22Rv1 (cell line): ENCODE measurements around the gene CEBPG.

Source experiments
- H3K27ac ChIP-seq: fragments of 450-650 bp; 2 replicates; pipeline ENCODE4 v1.5.1; 2017
- ZFX ChIP-seq: fragments of 450-650 bp; IDR thresholded peaks from 2 replicates; pipeline ENCODE4 v1.6.1; 2017; ENCODE audit warnings: antibody characterized with exemption, borderline replicate concordance
- TF ChIP-seq, protein P1 (sequence below): fragments of 450-650 bp; IDR thresholded peaks from 2 replicates; pipeline ENCODE4 v1.5.1; 2017; ENCODE audit warnings: mild to moderate bottlenecking

Gene CEBPG

GRCh38 chr19:33426621-33427361, 53.3 kb downstream of the CEBPG start:
- no peak for TF ChIP-seq ZFX
- TF ChIP-seq, protein P1, sequence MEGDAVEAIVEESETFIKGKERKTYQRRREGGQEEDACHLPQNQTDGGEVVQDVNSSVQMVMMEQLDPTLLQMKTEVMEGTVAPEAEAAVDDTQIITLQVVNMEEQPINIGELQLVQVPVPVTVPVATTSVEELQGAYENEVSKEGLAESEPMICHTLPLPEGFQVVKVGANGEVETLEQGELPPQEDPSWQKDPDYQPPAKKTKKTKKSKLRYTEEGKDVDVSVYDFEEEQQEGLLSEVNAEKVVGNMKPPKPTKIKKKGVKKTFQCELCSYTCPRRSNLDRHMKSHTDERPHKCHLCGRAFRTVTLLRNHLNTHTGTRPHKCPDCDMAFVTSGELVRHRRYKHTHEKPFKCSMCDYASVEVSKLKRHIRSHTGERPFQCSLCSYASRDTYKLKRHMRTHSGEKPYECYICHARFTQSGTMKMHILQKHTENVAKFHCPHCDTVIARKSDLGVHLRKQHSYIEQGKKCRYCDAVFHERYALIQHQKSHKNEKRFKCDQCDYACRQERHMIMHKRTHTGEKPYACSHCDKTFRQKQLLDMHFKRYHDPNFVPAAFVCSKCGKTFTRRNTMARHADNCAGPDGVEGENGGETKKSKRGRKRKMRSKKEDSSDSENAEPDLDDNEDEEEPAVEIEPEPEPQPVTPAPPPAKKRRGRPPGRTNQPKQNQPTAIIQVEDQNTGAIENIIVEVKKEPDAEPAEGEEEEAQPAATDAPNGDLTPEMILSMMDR = no peak
- H3K27ac ChIP-seq = no peak overlapping the region

DNA sequence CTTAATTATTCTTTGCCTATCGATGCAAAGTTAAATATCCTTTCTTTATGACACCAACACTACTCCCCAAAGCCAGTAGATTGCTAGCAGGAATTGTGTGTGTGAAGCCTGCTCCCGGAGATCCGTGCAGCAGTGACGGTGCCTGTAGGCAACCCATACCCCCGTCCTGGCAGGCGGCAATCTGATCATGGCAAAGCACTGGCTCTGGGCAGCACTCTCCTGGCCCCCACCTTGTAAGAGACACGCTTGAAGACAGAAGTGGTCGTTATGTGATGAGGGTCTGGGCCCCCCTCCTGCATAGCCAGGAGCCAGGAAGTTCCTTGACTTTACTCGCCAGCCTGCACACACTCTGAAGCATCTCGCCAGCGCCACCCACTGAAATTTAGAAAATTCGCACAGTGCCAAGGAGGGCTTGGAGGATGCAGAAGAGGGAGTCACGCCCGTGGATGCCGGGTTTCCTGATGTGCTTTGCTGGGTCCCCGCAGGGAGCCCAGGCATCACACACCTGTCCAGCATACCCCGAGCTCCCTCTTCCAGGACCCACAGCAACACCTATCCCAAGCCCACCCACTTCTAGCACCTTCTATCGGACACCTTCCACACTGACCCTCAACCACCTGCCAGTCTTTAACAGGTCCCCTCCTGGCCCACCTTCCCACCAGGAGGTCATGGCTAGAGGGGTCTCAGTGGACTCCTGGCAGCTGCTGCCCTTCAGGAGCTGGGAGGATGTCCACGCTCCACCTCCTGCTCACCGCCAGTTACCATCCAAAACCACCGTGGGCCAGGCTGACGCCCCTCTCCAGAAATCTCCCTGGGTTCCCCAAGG, 54.5 kb downstream of the CEBPG start:
- H3K27ac ChIP-seq = no peak overlapping the region
- no peak for TF ChIP-seq ZFX
- TF ChIP-seq, protein P1 = peak; percentile 21; the same call in 1 of the 2 replicates

GRCh38 chr19:33428627-33429125, 55.2 kb downstream of the CEBPG start:
- TF ChIP-seq, protein P1 = no peak
- no peak for TF ChIP-seq ZFX
- no peak overlapping the region for H3K27ac ChIP-seq

GRCh38 chr19:33429891-33430673, 56.6 kb downstream of the CEBPG start:
- no peak for TF ChIP-seq ZFX
- TF ChIP-seq, protein P1 = no peak
- no peak overlapping the region for H3K27ac ChIP-seq

- TF ChIP-seq, protein P1 = peak; percentile 96
- TF ChIP-seq ZFX = no peak
- no peak overlapping the region for H3K27ac ChIP-seq
Observed at GRCh38 chr19:33430674-33431277, 57.3 kb downstream of the CEBPG start.

DNA sequence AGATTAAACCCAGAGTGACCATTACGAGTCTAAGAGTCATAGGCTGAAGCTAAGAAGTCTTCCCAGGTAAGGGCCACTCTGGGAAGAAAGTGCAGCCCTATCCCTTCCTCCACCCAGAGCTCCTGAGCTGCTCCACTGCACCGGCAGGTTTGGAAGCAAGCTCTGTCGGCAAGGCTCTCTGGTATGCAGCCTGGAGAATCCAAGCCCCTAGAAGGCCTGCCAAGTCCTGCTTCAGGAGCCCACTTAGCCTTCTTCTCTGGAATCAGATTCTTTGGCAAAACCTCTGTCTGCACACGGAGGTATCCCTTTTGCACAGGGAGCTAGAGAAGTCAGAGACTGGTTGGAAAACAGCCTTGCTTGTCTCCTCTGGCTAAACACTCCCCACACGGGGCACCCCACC, 58.5 kb downstream of the CEBPG start:
- TF ChIP-seq, protein P1 = no peak
- no peak for TF ChIP-seq ZFX
- H3K27ac ChIP-seq = no peak overlapping the region
